OCI-LY7 (cell line): Measurements from ENCODE around the gene TMBIM1.

Experiments used
- CTCF ChIP-seq: fragments of 200-600 bp; sonication (generic); conservative IDR thresholded peaks from 2 replicates; pipeline ENCODE4 v1.5.1; 2014; ENCODE audit warnings: mild to moderate bottlenecking, antibody characterized with exemption, low read length, moderate library complexity, mixed read lengths
- EZH2phosphoT487 ChIP-seq: fragments of 200-600 bp; sonication (generic); IDR thresholded peaks from 2 replicates; pipeline ENCODE4 v1.6.1; 2018; ENCODE audit warnings: low read depth, borderline replicate concordance, mild to moderate bottlenecking, mixed run types, antibody characterized with exemption, low read length, moderate library complexity, mixed read lengths

GRCh38 chr2:218298314-218298875 lies 6.1 kb upstream of the TMBIM1 start:
- TF ChIP-seq CTCF: no peak
- no peak for TF ChIP-seq EZH2phosphoT487
